ENCODE measurements around the gene ACVR2A.

The ACVR2A gene

DNA sequence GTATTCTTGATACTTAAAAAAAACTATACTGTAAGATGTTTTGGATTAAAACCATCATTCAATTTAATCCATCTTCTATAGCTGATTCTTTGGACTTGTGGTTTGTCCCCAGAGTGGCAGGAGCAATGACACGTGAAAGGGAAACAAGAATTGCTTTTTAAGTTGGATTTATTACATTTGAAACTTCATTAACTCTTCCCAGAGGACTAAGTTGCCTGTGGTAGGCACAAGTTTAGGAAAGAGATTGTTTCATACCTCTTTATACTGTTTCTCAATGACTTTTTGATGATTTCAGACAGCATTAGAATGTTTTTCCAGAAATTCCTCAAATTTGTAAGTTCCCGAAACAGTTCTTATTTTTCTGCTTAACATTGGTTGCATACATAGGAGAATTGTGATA lies 41.3 kb downstream of the ACVR2A start:
- TF ChIP-seq, protein P1, sequence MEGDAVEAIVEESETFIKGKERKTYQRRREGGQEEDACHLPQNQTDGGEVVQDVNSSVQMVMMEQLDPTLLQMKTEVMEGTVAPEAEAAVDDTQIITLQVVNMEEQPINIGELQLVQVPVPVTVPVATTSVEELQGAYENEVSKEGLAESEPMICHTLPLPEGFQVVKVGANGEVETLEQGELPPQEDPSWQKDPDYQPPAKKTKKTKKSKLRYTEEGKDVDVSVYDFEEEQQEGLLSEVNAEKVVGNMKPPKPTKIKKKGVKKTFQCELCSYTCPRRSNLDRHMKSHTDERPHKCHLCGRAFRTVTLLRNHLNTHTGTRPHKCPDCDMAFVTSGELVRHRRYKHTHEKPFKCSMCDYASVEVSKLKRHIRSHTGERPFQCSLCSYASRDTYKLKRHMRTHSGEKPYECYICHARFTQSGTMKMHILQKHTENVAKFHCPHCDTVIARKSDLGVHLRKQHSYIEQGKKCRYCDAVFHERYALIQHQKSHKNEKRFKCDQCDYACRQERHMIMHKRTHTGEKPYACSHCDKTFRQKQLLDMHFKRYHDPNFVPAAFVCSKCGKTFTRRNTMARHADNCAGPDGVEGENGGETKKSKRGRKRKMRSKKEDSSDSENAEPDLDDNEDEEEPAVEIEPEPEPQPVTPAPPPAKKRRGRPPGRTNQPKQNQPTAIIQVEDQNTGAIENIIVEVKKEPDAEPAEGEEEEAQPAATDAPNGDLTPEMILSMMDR (IDR thresholded peaks at IDR 0.05; ENCODE audit: control insufficient read depth, extremely low read depth, insufficient read depth) = no peak
- no peak overlapping the region for H3K4me3 ChIP-seq (ENCODE audit: low read depth, low read length)
- no peak for DNase-seq (ENCODE audit: low read depth)

DNA sequence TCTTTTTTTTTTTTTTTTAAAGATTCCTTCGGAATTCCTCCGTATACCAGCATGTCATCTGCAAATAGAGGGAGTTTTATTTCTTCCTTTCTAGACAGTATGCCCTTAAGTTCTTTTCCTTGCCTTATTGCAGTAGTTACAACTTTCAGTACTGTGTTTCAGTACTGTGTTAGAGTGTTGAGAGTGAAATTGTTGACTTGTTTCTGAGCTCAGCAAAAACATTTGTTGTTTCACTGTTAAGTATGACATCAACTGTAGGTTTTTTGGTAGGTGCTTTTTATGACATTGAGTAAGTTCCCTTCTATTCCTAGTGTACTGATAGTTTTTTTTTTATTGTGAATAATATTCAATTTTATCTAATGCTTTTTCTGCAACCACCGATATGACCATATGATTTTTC lies 43.9 kb downstream of the ACVR2A start:
- DNase-seq (ENCODE audit: low read depth) = no peak
- no peak overlapping the region for H3K4me3 ChIP-seq (ENCODE audit: low read depth, low read length)
- TF ChIP-seq, protein P1 (IDR thresholded peaks at IDR 0.05; ENCODE audit: control insufficient read depth, extremely low read depth, insufficient read depth) = no peak

DNA sequence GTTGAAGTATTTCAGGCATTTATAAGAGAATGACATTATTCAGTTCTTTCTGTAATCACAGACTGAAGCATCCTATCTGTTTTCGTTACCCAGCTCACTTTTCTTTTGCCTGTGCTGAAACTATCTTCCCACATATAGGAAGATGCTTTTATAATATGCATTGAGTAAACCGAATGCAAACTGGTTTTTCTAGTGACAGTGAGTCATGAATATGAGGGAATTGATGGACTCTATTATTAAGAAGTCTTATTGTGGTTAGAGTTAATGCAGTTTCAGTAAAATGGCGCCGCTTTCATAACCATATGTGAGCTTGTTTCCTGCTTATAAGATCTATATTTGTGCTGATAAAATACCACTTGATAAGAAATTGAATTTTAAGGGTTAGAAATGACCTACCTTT lies 59.2 kb downstream of the ACVR2A start:
- TF ChIP-seq, protein P1 (IDR thresholded peaks at IDR 0.05; ENCODE audit: control insufficient read depth, extremely low read depth, insufficient read depth) = no peak
- H3K4me3 ChIP-seq (ENCODE audit: low read depth, low read length) = no peak overlapping the region
- DNase-seq (ENCODE audit: low read depth) = no peak

DNA sequence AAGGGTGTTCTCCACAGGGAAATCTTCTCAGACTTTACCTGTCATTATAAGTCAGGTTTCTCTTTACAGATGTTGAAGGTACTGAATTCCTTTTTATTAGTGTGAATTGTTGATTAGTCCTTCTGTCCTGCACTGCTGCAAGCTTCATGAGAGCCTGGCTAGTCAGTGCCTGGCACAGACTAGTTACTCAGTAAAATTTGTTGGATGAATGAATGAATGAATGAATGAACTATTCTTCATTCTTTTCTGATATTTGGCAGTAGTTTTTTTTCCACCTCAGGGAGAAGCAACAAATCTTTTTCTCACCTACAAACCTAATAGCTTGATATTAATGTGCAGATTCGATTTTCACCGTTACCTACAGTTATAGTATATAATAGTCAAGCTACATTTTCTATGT lies 64.3 kb downstream of the ACVR2A start:
- no peak overlapping the region for H3K4me3 ChIP-seq (ENCODE audit: low read depth, low read length)
- TF ChIP-seq, protein P1 (IDR thresholded peaks at IDR 0.05; ENCODE audit: control insufficient read depth, extremely low read depth, insufficient read depth) = no peak
- no peak for DNase-seq (ENCODE audit: low read depth)

DNA sequence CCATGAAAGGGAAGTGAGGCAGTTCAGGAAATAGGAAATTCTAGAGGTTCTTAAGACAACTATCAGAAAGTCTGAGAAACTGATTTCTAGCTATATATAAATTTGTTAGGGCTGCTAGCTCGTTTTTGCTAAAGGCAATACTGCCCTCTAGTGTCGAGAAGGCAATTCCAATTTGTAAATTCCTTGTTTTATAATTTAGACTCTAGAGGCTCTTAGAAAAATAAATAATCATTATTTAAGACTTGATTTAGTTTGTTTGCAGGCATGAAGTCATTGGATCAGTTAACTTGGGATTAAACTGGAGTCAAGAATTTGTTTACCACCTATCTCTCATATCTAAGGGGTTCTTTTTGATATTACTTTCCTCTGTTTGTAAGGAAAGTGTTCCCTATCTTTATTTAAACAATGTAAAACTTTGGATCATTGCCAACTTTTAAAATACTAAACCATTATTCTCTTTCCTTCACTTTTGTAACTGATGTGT lies 66.2 kb downstream of the ACVR2A start:
- TF ChIP-seq, protein P1 (IDR thresholded peaks at IDR 0.05; ENCODE audit: control insufficient read depth, extremely low read depth, insufficient read depth) = peak; percentile 53
- peak; percentile 63 for DNase-seq (ENCODE audit: low read depth)
- no peak overlapping the region for H3K4me3 ChIP-seq (ENCODE audit: low read depth, low read length)

DNA sequence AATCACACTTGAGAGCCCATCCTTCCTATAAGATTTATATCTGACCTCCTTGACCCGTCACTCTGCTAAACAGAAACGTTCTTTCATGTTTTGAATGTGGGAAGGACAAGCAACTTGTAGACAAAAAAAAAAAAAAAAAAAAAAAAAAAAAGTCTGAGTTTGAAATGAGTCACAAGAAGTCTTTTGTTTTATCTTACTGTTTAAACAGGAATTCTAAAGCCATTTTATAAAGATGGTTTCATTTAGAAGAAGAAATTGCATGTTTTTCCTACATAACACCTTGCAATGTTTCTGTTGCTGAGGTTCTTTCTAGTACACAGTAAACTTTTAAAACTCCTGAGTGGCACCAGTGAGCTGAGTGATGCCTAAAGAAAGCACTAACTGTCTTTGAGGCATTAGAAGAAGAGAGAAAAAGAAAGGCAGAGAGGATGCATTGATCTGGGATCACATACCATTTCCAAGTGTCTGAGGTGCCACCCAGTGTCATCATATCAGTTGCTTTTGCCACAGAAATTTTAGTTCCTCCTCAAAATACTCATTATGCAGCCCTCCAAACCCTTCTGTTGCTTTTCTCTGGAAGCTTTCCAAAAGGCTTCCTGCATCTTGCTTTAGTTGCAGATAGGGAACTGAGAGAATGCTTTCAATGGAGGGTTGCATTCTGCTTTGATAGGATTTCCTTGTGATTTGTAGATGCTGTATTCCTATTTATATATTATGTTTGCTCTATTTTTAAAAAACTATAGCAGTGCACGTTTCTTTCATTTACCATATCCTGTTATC lies 69.1 kb downstream of the ACVR2A start:
- TF ChIP-seq, protein P1 (IDR thresholded peaks at IDR 0.05; ENCODE audit: control insufficient read depth, extremely low read depth, insufficient read depth) = no peak
- H3K4me3 ChIP-seq (ENCODE audit: low read depth, low read length) = no peak overlapping the region
- DNase-seq (ENCODE audit: low read depth) = no peak

DNA sequence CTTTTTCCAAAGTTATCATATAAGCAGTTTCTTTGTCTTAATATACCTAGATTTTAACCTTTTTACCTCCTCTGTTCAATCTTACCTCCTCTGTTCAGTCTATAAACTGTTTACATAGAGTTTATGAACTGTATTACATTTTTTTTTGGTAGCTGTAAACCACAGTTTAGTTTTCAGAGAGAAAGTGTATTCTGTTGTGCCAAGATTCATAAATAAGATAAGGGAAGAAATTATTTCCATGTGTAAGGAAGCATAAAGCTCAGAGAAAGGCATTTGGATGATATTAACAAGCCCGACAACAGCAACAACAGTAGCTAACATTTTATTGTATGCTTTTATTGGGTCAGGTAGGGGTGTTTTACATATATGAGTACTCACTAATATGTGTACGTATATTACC lies 71.2 kb downstream of the ACVR2A start:
- no peak for DNase-seq (ENCODE audit: low read depth)
- no peak overlapping the region for H3K4me3 ChIP-seq (ENCODE audit: low read depth, low read length)
- TF ChIP-seq, protein P1 (IDR thresholded peaks at IDR 0.05; ENCODE audit: control insufficient read depth, extremely low read depth, insufficient read depth) = no peak
